RWPE1 (cell line): ENCODE measurements around the gene EPHB1.

ENCODE experiments used
- CTCF ChIA-PET: fragments of 350-600 bp; sonication (Branson Sonifier 250); formaldehyde crosslinking; extraction: SDS; loops from one replicate; lab custom pipeline; 2021; lab: Yijun Ruan, JAX
- POLR2A ChIA-PET: fragments of 400-600 bp; formaldehyde crosslinking; extraction: SDS; loops from one replicate; lab custom pipeline; 2020; ENCODE audit warnings: antibody characterized with exemption; ENCODE audit not compliant: low non-redundant PET; lab: Yijun Ruan, JAX
- DNase-seq: peaks from one replicate; pipeline ENCODE4 v3.0.0; 2012; ENCODE audit warnings: low spot score
- H3K27ac ChIP-seq: fragments of 450-650 bp; 2 replicates; pipeline ENCODE4 v1.5.1; 2017
- CTCF ChIP-seq: fragments of 450-650 bp; conservative IDR thresholded peaks from 2 replicates; pipeline ENCODE4 v1.5.1; 2017; ENCODE audit warnings: low read depth, mild to moderate bottlenecking

The EPHB1 gene

GRCh38 chr3:134879990-134880389 lies 84.9 kb downstream of the EPHB1 start:
- POLR2A ChIA-PET: no interaction called here
- no peak overlapping the region for H3K27ac ChIP-seq
- DNase-seq: no peak
- no peak for TF ChIP-seq CTCF
- CTCF ChIA-PET: no interaction called here

- no peak for TF ChIP-seq CTCF
- ChIA-PET POLR2A (no interaction called here), CTCF (no interaction called here)
- no peak overlapping the region for H3K27ac ChIP-seq
- DNase-seq: no peak
Measured at GRCh38 chr3:134880431-134880830, 85.4 kb downstream of the EPHB1 start.

- H3K27ac ChIP-seq: no peak overlapping the region
- ChIA-PET CTCF (no interaction called here), POLR2A (no interaction called here)
- no peak for DNase-seq
- no peak for TF ChIP-seq CTCF
Measured at GRCh38 chr3:134881305-134881704, 86.2 kb downstream of the EPHB1 start.

- CTCF ChIA-PET: interaction anchor here (0.6 kb wide), 1 partner anchor 65 kb away, joined by 3 read pairs; no protein-coding TSS in a partner anchor
- no peak for DNase-seq
- H3K27ac ChIP-seq: no peak overlapping the region
- TF ChIP-seq CTCF: no peak
- POLR2A ChIA-PET: no interaction called here
Measured at GRCh38 chr3:134883697-134884385, 88.8 kb downstream of the EPHB1 start.

- no peak for DNase-seq
- POLR2A ChIA-PET: no interaction called here
- no peak for TF ChIP-seq CTCF
- no peak overlapping the region for H3K27ac ChIP-seq
- CTCF ChIA-PET: interaction anchor here (0.5 kb wide), 1 partner anchor 1421 kb away, joined by 3 read pairs; no protein-coding TSS in a partner anchor
Measured at GRCh38 chr3:134885877-134886621, 91.0 kb downstream of the EPHB1 start.

GRCh38 chr3:134886991-134887390 lies 91.9 kb downstream of the EPHB1 start:
- no peak for DNase-seq
- TF ChIP-seq CTCF: no peak
- POLR2A ChIA-PET: no interaction called here
- CTCF ChIA-PET: no interaction called here
- no peak overlapping the region for H3K27ac ChIP-seq
